H9 (cell line): ENCODE data around the gene WBP1L. TPM values are rescaled to one million over a fixed set of nuclear protein-coding genes. Genes with fewer than 3 reads are reported as not detected.
A peak's percentile ranks its signal among the peaks of the same experiment; 100 is the strongest.

Source experiments
- DNase-seq: peaks from one replicate; pipeline ENCODE4 v3.0.0-alpha.2; 2017
- H2AFZ ChIP-seq: one replicate; pipeline ENCODE4 v1.6.1; 2013; ENCODE audit warnings: mild to moderate bottlenecking, low read length, control low read depth, moderate library complexity
- H2AK5ac ChIP-seq: 2 replicates; pipeline ENCODE4 v1.6.1; 2013; ENCODE audit warnings: low read length, control low read depth, mixed read lengths; ENCODE audit not compliant: insufficient read length
- H2BK120ac ChIP-seq: one replicate; pipeline ENCODE4 v1.6.1; 2013; ENCODE audit warnings: low read depth, mild to moderate bottlenecking, low read length, control low read depth, inconsistent platforms; ENCODE audit not compliant: poor library complexity, severe bottlenecking
- H2BK12ac ChIP-seq: 2 replicates; pipeline ENCODE4 v1.6.1; 2013; ENCODE audit warnings: low read length, control low read depth, mixed read lengths, low read depth; ENCODE audit not compliant: insufficient read length
- H2BK15ac ChIP-seq: 2 replicates; pipeline ENCODE4 v1.6.1; 2013; ENCODE audit warnings: low read depth, low read length, control low read depth
- H2BK20ac ChIP-seq: one replicate; pipeline ENCODE4 v1.6.1; 2013; ENCODE audit warnings: low read depth, mild to moderate bottlenecking, low read length, control low read depth, inconsistent platforms; ENCODE audit not compliant: poor library complexity, severe bottlenecking
- H2BK5ac ChIP-seq: 2 replicates; pipeline ENCODE4 v1.6.1; 2013; ENCODE audit warnings: low read length, control low read depth, mixed read lengths; ENCODE audit not compliant: insufficient read length
- H3K14ac ChIP-seq: 2 replicates; pipeline ENCODE4 v1.6.1; 2013; ENCODE audit warnings: low read length, control low read depth; ENCODE audit not compliant: insufficient read depth
- H3K18ac ChIP-seq: 2 replicates; pipeline ENCODE4 v1.6.1; 2013; ENCODE audit warnings: low read depth, mild to moderate bottlenecking, mixed read lengths, low read length, control low read depth; ENCODE audit not compliant: insufficient read length
- H3K23ac ChIP-seq: 2 replicates; pipeline ENCODE4 v1.6.1; 2013; ENCODE audit warnings: low read length, control low read depth, mixed read lengths, low read depth; ENCODE audit not compliant: insufficient read length
- H3K23me2 ChIP-seq: 2 replicates; pipeline ENCODE4 v1.6.1; 2013; ENCODE audit warnings: low read depth, mild to moderate bottlenecking, mixed read lengths, low read length, control low read depth; ENCODE audit not compliant: insufficient read length, poor library complexity, severe bottlenecking
- H3K27ac ChIP-seq: 2 replicates; pipeline ENCODE4 v1.5.1; 2013; ENCODE audit warnings: low read length, control low read depth, mixed read lengths, low read depth; ENCODE audit not compliant: insufficient read length
- H3K27me3 ChIP-seq: 2 replicates; pipeline ENCODE4 v1.6.1; 2013; ENCODE audit warnings: low read length, control low read depth, inconsistent platforms; ENCODE audit not compliant: insufficient read depth
- H3K4ac ChIP-seq: 2 replicates; pipeline ENCODE4 v1.6.1; 2013; ENCODE audit warnings: low read depth, mild to moderate bottlenecking, control low read depth, inconsistent platforms, low read length, moderate library complexity
- H3K4me1 ChIP-seq: 2 replicates; pipeline ENCODE4 v1.6.1; 2013; ENCODE audit warnings: low read length, control low read depth, inconsistent platforms; ENCODE audit not compliant: insufficient read depth
- H3K4me2 ChIP-seq: 2 replicates; pipeline ENCODE4 v1.6.1; 2013; ENCODE audit warnings: low read length, control low read depth, mixed read lengths; ENCODE audit not compliant: insufficient read length, insufficient read depth
- H3K56ac ChIP-seq: 2 replicates; pipeline ENCODE4 v1.6.1; 2013; ENCODE audit warnings: low read depth, mild to moderate bottlenecking, mixed read lengths, low read length, control low read depth; ENCODE audit not compliant: insufficient read length
- H3K79me1 ChIP-seq: 2 replicates; pipeline ENCODE4 v1.6.1; 2013; ENCODE audit warnings: low read depth, mild to moderate bottlenecking, moderate library complexity, low read length, control low read depth, inconsistent platforms; ENCODE audit not compliant: insufficient read depth, poor library complexity, severe bottlenecking
- H3K79me2 ChIP-seq: 2 replicates; pipeline ENCODE4 v1.6.1; 2013; ENCODE audit warnings: low read length, control low read depth, inconsistent platforms; ENCODE audit not compliant: insufficient read depth
- H3K9ac ChIP-seq: 2 replicates; pipeline ENCODE4 v1.6.1; 2013; ENCODE audit warnings: low read length, control low read depth, mixed read lengths; ENCODE audit not compliant: insufficient read length; ENCODE audit errors: extremely low read depth
- H3K9me3 ChIP-seq: one replicate; pipeline ENCODE4 v1.6.1; 2013; ENCODE audit warnings: low read depth, low read length, inconsistent platforms; ENCODE audit not compliant: control insufficient read depth
- H3T11ph ChIP-seq: one replicate; pipeline ENCODE4 v1.6.1; 2013; ENCODE audit warnings: mild to moderate bottlenecking, low read length, control low read depth, inconsistent platforms
- H4K20me1 ChIP-seq: one replicate; pipeline ENCODE4 v1.6.1; 2013; ENCODE audit not compliant: control insufficient read depth, insufficient read length, insufficient read depth
- H4K5ac ChIP-seq: 2 replicates; pipeline ENCODE4 v1.6.1; 2013; ENCODE audit warnings: low read depth, mild to moderate bottlenecking, mixed read lengths, low read length, control low read depth; ENCODE audit not compliant: insufficient read length
- H4K8ac ChIP-seq: replicated peaks from 2 replicates; pipeline ENCODE4 v1.6.1; 2013; ENCODE audit warnings: low read length, control low read depth, mixed read lengths, low read depth; ENCODE audit not compliant: insufficient read length
- H4K91ac ChIP-seq: 2 replicates; pipeline ENCODE4 v1.6.1; 2013; ENCODE audit warnings: low read depth, mild to moderate bottlenecking, moderate library complexity, mixed read lengths, low read length, control low read depth; ENCODE audit not compliant: insufficient read length
- H3K27ac Mint-ChIP-seq, 3 experiments: 2 replicates in 2 of 3; 3 replicates in 1 of 3; pipeline ENCODE4 v1.8.0; 2020 to 2021; ENCODE audit warnings: mixed read lengths in 3 of 3, mild to moderate bottlenecking in 1 of 3, moderate library complexity in 1 of 3
- H3K27me3 Mint-ChIP-seq: 2 replicates; pipeline ENCODE4 v1.8.0; 2021; ENCODE audit warnings: low read depth, mild to moderate bottlenecking, moderate library complexity, mixed read lengths
- H3K36me3 Mint-ChIP-seq, 3 experiments: 2 replicates in 2 of 3; 3 replicates in 1 of 3; pipeline ENCODE4 v1.8.0; 2020 to 2021; ENCODE audit warnings: low read depth in 3 of 3, mixed read lengths in 3 of 3; ENCODE audit not compliant: insufficient read depth in 1 of 3
- H3K4me1 Mint-ChIP-seq, 2 experiments: 2 replicates each; pipeline ENCODE4 v1.8.0; 2020; ENCODE audit warnings: mixed read lengths in 2 of 2
- H3K4me3 Mint-ChIP-seq, 2 experiments: 2 replicates in 1 of 2; 3 replicates in 1 of 2; pipeline ENCODE4 v1.8.0; 2020 to 2021; ENCODE audit warnings: mild to moderate bottlenecking in 2 of 2, mixed read lengths in 2 of 2, moderate library complexity in 1 of 2
- H3K9me3 Mint-ChIP-seq, 2 experiments: 2 replicates in 1 of 2; 3 replicates in 1 of 2; pipeline ENCODE4 v1.8.0; 2020; ENCODE audit warnings: mild to moderate bottlenecking in 2 of 2, mixed read lengths in 2 of 2, moderate library complexity in 1 of 2
- CTCF ChIP-seq: fragments of 200-600 bp; sonication (generic); conservative IDR thresholded peaks from 3 replicates; pipeline ENCODE4 v1.8.0; 2021; ENCODE audit warnings: antibody characterized with exemption, mild to moderate bottlenecking
- WGBS: extraction: QIAGEN DNeasy Blood & Tissue Kit; methylation state at CpG from one replicate; pipeline ENCODE4 v1.1.7; 2013; ENCODE audit warnings: missing lambda C conversion rate, low lambda C conversion rate, mixed read lengths; ENCODE audit not compliant: insufficient read length; ENCODE audit errors: extremely low coverage; 5-methylcytosine and 5-hydroxymethylcytosine counted together
- total RNA-seq: library from RNA; stranded (reverse); gene quantifications from 2 replicates; pipeline ENCODE4 v1.2.1, GENCODE V29; 2021

WBP1L gene
- total RNA-seq, 1 experiment from 2014 or later: 23.8 TPM

DNA sequence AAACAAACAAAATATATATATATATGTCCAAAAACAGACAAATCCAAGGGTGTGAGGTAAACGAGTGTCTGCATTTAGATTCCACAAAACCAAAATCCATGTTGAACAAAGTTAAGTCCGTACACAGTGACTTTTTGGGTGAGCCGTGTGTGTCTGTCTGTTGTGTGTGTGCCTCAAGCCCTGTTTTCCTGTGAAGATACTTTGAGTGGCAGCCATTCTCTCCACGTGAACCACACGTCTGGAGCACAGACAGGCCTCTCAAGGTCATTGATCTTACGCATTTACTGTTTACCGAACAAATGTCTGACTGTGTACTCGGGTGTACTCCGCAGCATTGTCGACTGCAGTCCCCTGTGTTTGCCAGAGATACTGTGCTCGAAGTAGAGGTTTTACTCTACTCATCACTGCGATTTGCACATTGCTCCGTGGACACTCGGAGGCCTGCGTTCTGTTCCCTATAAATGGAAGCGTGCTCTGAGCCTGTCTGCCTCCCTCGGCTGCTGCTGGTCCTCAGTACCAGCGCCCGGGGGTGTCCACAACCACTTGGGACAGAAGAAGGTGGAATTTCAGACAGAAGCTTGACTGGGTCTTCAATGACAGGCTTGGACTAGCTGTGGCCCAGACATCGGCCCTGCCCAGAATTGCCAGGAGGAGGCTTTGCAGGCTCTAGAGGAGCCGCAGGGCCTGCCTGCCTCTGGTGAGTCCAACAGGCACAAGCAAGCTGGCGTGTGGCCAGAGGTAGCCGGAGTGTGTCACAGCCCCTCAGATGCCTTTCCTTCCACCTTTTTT is 71.3 kb downstream of the WBP1L start:
- no peak overlapping the region for H4K5ac ChIP-seq
- H2BK12ac ChIP-seq: no peak overlapping the region
- no peak overlapping the region for H2BK20ac ChIP-seq
- H3K4me1 Mint-ChIP-seq: peaks cover 14 to 15% of the 10 kb centered on the region in 2 experiments
- peak overlapping the region; percentile 30 to 90 (median 72); a peak in 3 of 7 replicates for H3K27ac Mint-ChIP-seq
- no peaks in the 10 kb centered on the region for H4K20me1 ChIP-seq
- no peak overlapping the region for H2BK5ac ChIP-seq
- H2AFZ ChIP-seq: no peak overlapping the region
- no peak overlapping the region for H2BK15ac ChIP-seq
- H4K91ac ChIP-seq: no peak overlapping the region
- H3K4me2 ChIP-seq: no peak overlapping the region
- H3K9me3 ChIP-seq: no peaks in the 10 kb centered on the region
- H3K36me3 Mint-ChIP-seq: peaks cover 0 to 31% (median 17%) of the 10 kb centered on the region in 3 experiments; a peak in 5 of 7 replicates
- no peak overlapping the region for H2BK120ac ChIP-seq
- no peaks in the 10 kb centered on the region for H3K27me3 ChIP-seq
- H3K27ac ChIP-seq: no peak overlapping the region
- H3K9me3 Mint-ChIP-seq: no peaks in the 10 kb centered on the region
- no peak overlapping the region for H3K9ac ChIP-seq
- H3K23me2 ChIP-seq: no peaks in the 10 kb centered on the region
- H3K56ac ChIP-seq: no peak overlapping the region
- DNase-seq: peak; percentile 45
- WGBS: no CpG with 5 or more reads among the region's 23 CpGs
- H3K4ac ChIP-seq: no peak overlapping the region
- no peaks in the 10 kb centered on the region for H3K79me1 ChIP-seq
- H3K4me1 ChIP-seq: peaks cover 6% of the 10 kb centered on the region
- no peak for TF ChIP-seq CTCF
- H3K14ac ChIP-seq: no peak overlapping the region
- no peak overlapping the region for H3K23ac ChIP-seq
- no peak overlapping the region for H3K18ac ChIP-seq
- H4K8ac ChIP-seq: no peak overlapping the region
- no peaks in the 10 kb centered on the region for H3K27me3 Mint-ChIP-seq
- no peaks in the 10 kb centered on the region for H3K79me2 ChIP-seq
- H3K4me3 Mint-ChIP-seq: no peak overlapping the region
- H3T11ph ChIP-seq: no peak overlapping the region
- H2AK5ac ChIP-seq: no peak overlapping the region
